ENCODE measurements around the gene DLG2. TPM values are rescaled to one million over a fixed set of nuclear protein-coding genes. Genes with fewer than 3 reads are reported as not detected.

Gene DLG2
- total and polyA plus RNA-seq, 2 of the 4 experiments (the other 2 are of a cell fraction): 0.31 to 0.36 TPM

DNA sequence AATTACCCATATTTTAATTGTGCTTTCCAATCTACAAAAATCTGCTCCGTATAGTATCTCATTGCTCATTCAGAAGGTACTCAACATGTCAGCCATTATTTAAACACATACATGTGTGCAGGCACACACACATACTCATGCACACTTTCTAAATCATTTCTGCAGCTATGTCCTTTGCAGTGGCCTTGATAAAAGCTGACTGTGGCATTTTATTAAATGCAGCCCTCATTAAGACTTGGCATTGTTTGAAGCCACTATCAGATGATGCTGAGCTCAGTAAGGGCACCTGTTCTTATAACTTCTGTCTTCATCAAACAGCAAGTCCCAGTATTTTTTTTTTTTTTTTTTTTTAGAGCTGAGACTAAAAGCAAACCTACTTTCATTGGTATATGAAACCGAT lies 1269.1 kb downstream of the DLG2 start:
- BruUV-seq (replicated peaks): no TSS peak
- H2BK15ac ChIP-seq (ENCODE audit: low read depth, low read length): no peak overlapping the region
- H2AK9ac ChIP-seq (replicated peaks; ENCODE audit: low read depth, low read length, poor library complexity): no peak overlapping the region
- dilution Hi-C loops (cut with HindIII; ENCODE audit: low sequenced_read_pairs, unreplicated experiment): no loop called here
- no peak overlapping the region for H3K4me2 ChIP-seq (ENCODE audit: low read depth, low read length)
- H4K91ac ChIP-seq (ENCODE audit: insufficient read depth, low read depth, low read length): no peak overlapping the region
- no peaks in the 10 kb centered on the region for H3K79me1 ChIP-seq (ENCODE audit: low read depth in 1 of 2, low read length in 2 of 2)
- no peak overlapping the region for H2AK5ac ChIP-seq (ENCODE audit: low read depth, low read length)
- no peak overlapping the region for H2BK20ac ChIP-seq (ENCODE audit: low read depth, low read length)
- no peak overlapping the region for H4K8ac ChIP-seq (ENCODE audit: low read depth in 2 of 2, low read length in 2 of 2)
- DNase-seq (no peak), ATAC-seq (ENCODE audit: low read depth) (no peak)
- intact Hi-C loops (cut with micrococcal nuclease): no loop called here
- no peak overlapping the region for H2BK120ac ChIP-seq (ENCODE audit: low read depth, low read length)
- no peak overlapping the region for H4K5ac ChIP-seq (ENCODE audit: low read depth, low read length)
- no peaks in the 10 kb centered on the region for H3K27me3 ChIP-seq (ENCODE audit: control insufficient read depth, insufficient read depth, low read length)
- no peak overlapping the region for H3K18ac ChIP-seq (ENCODE audit: low read depth, low read length)
- no peaks in the 10 kb centered on the region for H3K4me1 ChIP-seq (ENCODE audit: control insufficient read depth, insufficient read depth, low read length)
- ChIA-PET POLR2A (ENCODE audit: unreplicated experiment) (interaction anchor here (0.6 kb wide), 1 partner anchor 308 kb away, joined by 8 read pairs; no protein-coding TSS in a partner anchor), CTCF (no interaction called here)
- no peak overlapping the region for H3K9ac ChIP-seq (ENCODE audit: low read depth, low read length)
- in situ Hi-C loops (cut with MboI; ENCODE audit: low sequenced_read_pairs): no loop called here
- no peak overlapping the region for H3K23ac ChIP-seq (ENCODE audit: low read depth, low read length)
- no peak overlapping the region for H3K27ac ChIP-seq (ENCODE audit: insufficient read depth, low read length)
- H3K4me3 ChIP-seq (ENCODE audit: insufficient read depth, low read depth, low read length): no peak overlapping the region
- no CpG with 5 or more reads among the region's 2 CpGs for WGBS, 2 experiments (ENCODE audit: extremely low coverage in 2 of 2, insufficient read length in 1 of 2)
- no peaks in the 10 kb centered on the region for H4K20me1 ChIP-seq (ENCODE audit: insufficient read depth, low read length)
- no peaks in the 10 kb centered on the region for H3K9me3 ChIP-seq (ENCODE audit: control insufficient read depth, insufficient read depth, low read length)
- no peak overlapping the region for H2BK5ac ChIP-seq (ENCODE audit: low read depth, low read length, poor library complexity, severe bottlenecking)
- H3K14ac ChIP-seq (replicated peaks; ENCODE audit: low read depth, low read length): no peak overlapping the region
- H3K36me3 ChIP-seq (ENCODE audit: control insufficient read depth, insufficient read depth, low read length): no peaks in the 10 kb centered on the region
- H3K56ac ChIP-seq (ENCODE audit: extremely low read depth, insufficient read depth, low read length): no peak overlapping the region
- H2AFZ ChIP-seq (replicated peaks; ENCODE audit: low read length, poor library complexity): no peak overlapping the region
- no peaks in the 10 kb centered on the region for H3K9me1 ChIP-seq (ENCODE audit: insufficient read depth, low read length)
- TF ChIP-seq MAFK (IDR thresholded peaks at IDR 0.05; ENCODE audit: low read depth, low read length) (peak; percentile 76), RFX5 (IDR thresholded peaks at IDR 0.05; ENCODE audit: low read depth, low read length) (no peak), CEBPB (IDR thresholded peaks at IDR 0.05; ENCODE audit: low read depth, low read length) (no peak), POLR2A (IDR thresholded peaks at IDR 0.05; ENCODE audit: low read depth, low read length) (no peak), BHLHE40 (IDR thresholded peaks at IDR 0.05; ENCODE audit: low read depth, low read length) (no peak), FOS (IDR thresholded peaks at IDR 0.05; ENCODE audit: low read depth, low read length) (no peak), USF2 (IDR thresholded peaks at IDR 0.05; ENCODE audit: low read depth, low read length) (no peak), ELK1 (IDR thresholded peaks at IDR 0.05; ENCODE audit: borderline replicate concordance, low read depth, low read length) (no peak), SMC3 (IDR thresholded peaks at IDR 0.05; ENCODE audit: low read depth, low read length) (no peak)
- H3K4ac ChIP-seq (ENCODE audit: low read depth, low read length): no peak overlapping the region

Measured in IMR-90 (cell line).